GM19395 (cell line): Measurements from ENCODE around the gene PRR16.

Experiments
- ATAC-seq: cut with Tn5 transposase; IDR thresholded peaks from one replicate; pipeline ENCODE4 v1.9.1; 2021; ENCODE audit warnings: mild to moderate bottlenecking, moderate library complexity; ENCODE audit not compliant: unreplicated experiment

Gene PRR16

DNA sequence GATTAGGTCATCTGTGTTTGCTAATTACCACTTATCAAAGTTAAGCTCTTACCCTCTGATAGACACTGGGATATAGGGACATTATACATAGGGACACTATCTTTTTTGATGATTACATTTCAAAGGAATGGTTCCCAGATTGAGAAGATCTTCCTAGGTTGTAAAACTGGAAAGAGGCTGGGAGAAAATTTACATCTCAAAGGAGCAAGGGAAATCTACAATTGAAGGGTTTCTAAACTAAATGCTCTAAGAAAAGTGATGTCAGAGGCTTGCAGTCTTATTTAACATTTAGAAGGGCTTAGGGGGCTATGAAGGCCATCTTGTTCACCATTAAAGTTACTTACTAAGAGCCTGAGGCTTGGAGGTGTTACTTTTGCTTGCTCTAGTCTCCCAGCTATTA is 242.8 kb downstream of the PRR16 start:
- ATAC-seq = no peak

GRCh38 chr5:120717381-120717780 is 253.3 kb downstream of the PRR16 start:
- no peak for ATAC-seq

- ATAC-seq = no peak
These were observed 266.1 kb downstream of the PRR16 start for GRCh38 chr5:120730214-120730613.

- no peak for ATAC-seq
These were observed 269.9 kb downstream of the PRR16 start for GRCh38 chr5:120734033-120734432.

- ATAC-seq = no peak
These were observed 271.0 kb downstream of the PRR16 start for GRCh38 chr5:120735076-120735475.
